Cerebellar nuclear complex (tissue), 1 donor: ENCODE data around the gene PPP3R2.
"Not testable (repeated sequence)": the region's sequence is repeated elsewhere in the genome, so short reads cannot be mapped to it uniquely, and the experiment has no call there.

ENCODE experiments used
- DNase-seq, 2 experiments: peaks; one replicate each; lab custom pipeline; 2025; lab: John Stamatoyannopoulos, UW

PPP3R2 gene

GRCh38 chr9:101590074-101590473 is 4.7 kb downstream of the PPP3R2 start:
- DNase-seq: not testable (repeated sequence)

GRCh38 chr9:101587332-101588043 is 7.3 kb downstream of the PPP3R2 start:
- DNase-seq: no peak

GRCh38 chr9:101586651-101587050 is 8.1 kb downstream of the PPP3R2 start:
- no peak for DNase-seq

GRCh38 chr9:101585740-101586139 is 9.0 kb downstream of the PPP3R2 start:
- DNase-seq: no peak

- DNase-seq: no peak
These were observed 12.2 kb downstream of the PPP3R2 start for GRCh38 chr9:101582553-101582952.

- DNase-seq: no peak
These were observed 14.8 kb downstream of the PPP3R2 start for GRCh38 chr9:101579711-101580545.

- no peak for DNase-seq
These were observed 16.4 kb downstream of the PPP3R2 start for GRCh38 chr9:101578378-101578777.

GRCh38 chr9:101574731-101575333 is 19.9 kb downstream of the PPP3R2 start:
- DNase-seq: no peak

- no peak for DNase-seq
These were observed 22.5 kb downstream of the PPP3R2 start for GRCh38 chr9:101572316-101572715.

- DNase-seq: no peak
These were observed 23.7 kb downstream of the PPP3R2 start for GRCh38 chr9:101571114-101571513.

- no peak for DNase-seq
These were observed 24.8 kb downstream of the PPP3R2 start for GRCh38 chr9:101569741-101570501.

GRCh38 chr9:101567725-101568350 is 26.9 kb downstream of the PPP3R2 start:
- DNase-seq: no peak

GRCh38 chr9:101566904-101567724 is 27.7 kb downstream of the PPP3R2 start:
- DNase-seq: no peak

GRCh38 chr9:101564252-101564651 is 30.5 kb downstream of the PPP3R2 start:
- no peak for DNase-seq

GRCh38 chr9:101562966-101563365 is 31.8 kb downstream of the PPP3R2 start:
- no peak for DNase-seq

- DNase-seq: no peak
These were observed 33.0 kb downstream of the PPP3R2 start for GRCh38 chr9:101561740-101562139.

GRCh38 chr9:101549472-101550098 is 45.2 kb downstream of the PPP3R2 start:
- DNase-seq: not testable (repeated sequence)

GRCh38 chr9:101543098-101543735 is 51.6 kb downstream of the PPP3R2 start:
- DNase-seq: no peak
